Left lung (tissue), 10 donors: ENCODE data around the gene TIMM23. TPM values are rescaled to one million over a fixed set of nuclear protein-coding genes. Genes with fewer than 3 reads are reported as not detected.

Experiments used
- ATAC-seq: fragments of 200-7000 bp; cut with Tn5 transposase; one replicate; pipeline ENCODE4 v1.9.1; 2020; ENCODE audit warnings: moderate library complexity
- DNase-seq, 4 donors: peaks; one replicate each; pipeline ENCODE4 v3.0.0-alpha.2; 2013 to 2020
- H3K27ac ChIP-seq, 2 donors: fragments of 200-600 bp; sonication (generic) in 1 of 2; one replicate each; pipeline versions ENCODE4 v1.5.0 to v1.8.0; 2020 to 2021
- H3K27me3 ChIP-seq, 2 donors: fragments of 200-600 bp; sonication (generic) in 1 of 2; one replicate each; pipeline versions ENCODE4 v1.5.0 to v1.8.0; 2020 to 2021
- H3K36me3 ChIP-seq, 2 donors: fragments of 200-600 bp; sonication (generic) in 1 of 2; one replicate each; pipeline versions ENCODE4 v1.5.0 to v1.8.0; 2020 to 2021
- H3K4me1 ChIP-seq, 2 donors: fragments of 200-600 bp; one replicate each; pipeline ENCODE4 v1.8.0; 2021
- H3K4me3 ChIP-seq, 2 donors: fragments of 200-600 bp; sonication (generic) in 1 of 2; one replicate each; pipeline versions ENCODE4 v1.5.0 to v1.8.0; 2020 to 2021; ENCODE audit warnings: mild to moderate bottlenecking in 1 of 2
- H3K9me3 ChIP-seq, 2 donors: fragments of 200-600 bp; sonication (generic) in 1 of 2; one replicate each; pipeline versions ENCODE4 v1.5.0 to v1.8.0; 2020 to 2021
- intact Hi-C, 2 donors: fragments of 100-400 bp; cut with DNase I; formaldehyde crosslinking; loops; one replicate each; pipeline versions ENCODE4 v1.11.2 to v1.14.2; 2022
- polyA plus RNA-seq, 6 donors: library from polyadenylated mRNA; unstranded; fragments of 120-200 nt; gene quantifications; one replicate each; pipeline ENCODE4 v1.2.1, GENCODE V29; 2013; ENCODE audit not compliant: insufficient read length in 6 of 6
- total RNA-seq, 2 donors: library from RNA; stranded (reverse); fragmentation: NEBNext Ultra II Directional; extraction: Animal tissue kit (Norgen Biotek cat#: 25700); gene quantifications; one replicate each; pipeline ENCODE4 v1.2.1, GENCODE V29; 2021
- TF ChIP-seq, protein P1 (sequence below), 2 donors: fragments of 200-600 bp; sonication (generic) in 1 of 2; IDR thresholded peaks; one replicate each; pipeline versions ENCODE4 v1.5.0 to v1.8.0; 2021; ENCODE audit warnings: antibody characterized with exemption in 2 of 2
- donor health status: DM: no; HTN: yes; CAD: no.
- donor health status: DM: no; HTN: no; CAD: no.

TIMM23 gene
- total and polyA plus RNA-seq, 8 donors, result 42.8 to 50.1 (median 45.0) TPM

GRCh38 chr10:46033602-46034011 lies 61.3 kb downstream of the TIMM23 start:
- H3K9me3 ChIP-seq, result no peaks in the 10 kb centered on the region
- no peak overlapping the region for H3K27ac ChIP-seq
- ATAC-seq (no peak), DNase-seq (no peak)
- no peaks in the 10 kb centered on the region for H3K27me3 ChIP-seq
- intact Hi-C loops, result no loop called here
- H3K36me3 ChIP-seq, result no peaks in the 10 kb centered on the region
- TF ChIP-seq, protein P1, sequence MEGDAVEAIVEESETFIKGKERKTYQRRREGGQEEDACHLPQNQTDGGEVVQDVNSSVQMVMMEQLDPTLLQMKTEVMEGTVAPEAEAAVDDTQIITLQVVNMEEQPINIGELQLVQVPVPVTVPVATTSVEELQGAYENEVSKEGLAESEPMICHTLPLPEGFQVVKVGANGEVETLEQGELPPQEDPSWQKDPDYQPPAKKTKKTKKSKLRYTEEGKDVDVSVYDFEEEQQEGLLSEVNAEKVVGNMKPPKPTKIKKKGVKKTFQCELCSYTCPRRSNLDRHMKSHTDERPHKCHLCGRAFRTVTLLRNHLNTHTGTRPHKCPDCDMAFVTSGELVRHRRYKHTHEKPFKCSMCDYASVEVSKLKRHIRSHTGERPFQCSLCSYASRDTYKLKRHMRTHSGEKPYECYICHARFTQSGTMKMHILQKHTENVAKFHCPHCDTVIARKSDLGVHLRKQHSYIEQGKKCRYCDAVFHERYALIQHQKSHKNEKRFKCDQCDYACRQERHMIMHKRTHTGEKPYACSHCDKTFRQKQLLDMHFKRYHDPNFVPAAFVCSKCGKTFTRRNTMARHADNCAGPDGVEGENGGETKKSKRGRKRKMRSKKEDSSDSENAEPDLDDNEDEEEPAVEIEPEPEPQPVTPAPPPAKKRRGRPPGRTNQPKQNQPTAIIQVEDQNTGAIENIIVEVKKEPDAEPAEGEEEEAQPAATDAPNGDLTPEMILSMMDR (IDR thresholded peaks at IDR 0.05), result no peak
- H3K4me1 ChIP-seq, result peaks cover 10 to 21% of the 10 kb centered on the region in 2 donors
- H3K4me3 ChIP-seq, result no peak overlapping the region

GRCh38 chr10:46035923-46036849 lies 63.9 kb downstream of the TIMM23 start:
- no peaks in the 10 kb centered on the region for H3K27me3 ChIP-seq
- H3K27ac ChIP-seq, result no peak overlapping the region
- H3K9me3 ChIP-seq, result no peaks in the 10 kb centered on the region
- no peaks in the 10 kb centered on the region for H3K36me3 ChIP-seq
- TF ChIP-seq, protein P1 (IDR thresholded peaks at IDR 0.05), result no peak
- H3K4me3 ChIP-seq, result no peak overlapping the region
- H3K4me1 ChIP-seq, result peaks cover 0 to 2% of the 10 kb centered on the region in 2 donors
- DNase-seq (no peak), ATAC-seq (no peak)
- intact Hi-C loops, result no loop called here

DNA sequence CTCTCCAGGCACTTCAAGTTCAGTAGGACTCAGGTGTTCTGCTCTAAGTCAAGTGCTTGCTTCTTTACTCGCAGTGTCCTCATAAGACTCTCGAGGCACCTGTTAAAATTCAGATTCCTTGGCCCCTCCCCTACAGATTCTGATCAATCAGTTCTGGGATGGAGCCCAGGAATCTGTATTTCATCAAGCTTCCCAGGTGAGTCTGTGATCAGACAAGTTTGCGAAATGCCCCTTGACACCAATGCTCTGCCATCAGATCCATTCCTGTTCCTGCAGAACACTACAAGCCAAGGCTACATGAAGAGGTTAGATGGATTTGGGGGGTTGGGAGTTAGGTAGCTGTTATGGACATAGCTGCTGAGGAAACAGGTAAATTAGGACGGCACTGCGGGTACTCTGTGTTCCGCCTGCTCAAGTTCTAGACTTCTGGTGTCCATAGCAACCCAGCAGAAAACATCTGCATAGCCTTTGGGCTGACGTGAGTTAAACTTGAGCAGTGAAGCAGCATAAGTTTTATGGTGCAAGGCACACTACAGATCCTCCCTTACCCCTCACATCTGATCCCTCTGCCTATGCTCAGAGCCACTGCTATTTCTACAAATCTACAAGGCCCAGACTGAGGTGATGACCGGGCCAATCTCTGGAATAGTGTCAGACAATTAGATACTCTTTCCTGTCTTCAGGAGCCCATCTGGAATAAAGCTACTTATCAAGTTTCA lies 65.0 kb downstream of the TIMM23 start:
- H3K36me3 ChIP-seq, result no peaks in the 10 kb centered on the region
- intact Hi-C loops, result no loop called here
- H3K9me3 ChIP-seq, result no peaks in the 10 kb centered on the region
- ATAC-seq (no peak), DNase-seq (no peak)
- no peaks in the 10 kb centered on the region for H3K27me3 ChIP-seq
- TF ChIP-seq, protein P1 (IDR thresholded peaks at IDR 0.05), result no peak
- no peaks in the 10 kb centered on the region for H3K4me1 ChIP-seq
- no peak overlapping the region for H3K4me3 ChIP-seq
- H3K27ac ChIP-seq, result no peak overlapping the region

DNA sequence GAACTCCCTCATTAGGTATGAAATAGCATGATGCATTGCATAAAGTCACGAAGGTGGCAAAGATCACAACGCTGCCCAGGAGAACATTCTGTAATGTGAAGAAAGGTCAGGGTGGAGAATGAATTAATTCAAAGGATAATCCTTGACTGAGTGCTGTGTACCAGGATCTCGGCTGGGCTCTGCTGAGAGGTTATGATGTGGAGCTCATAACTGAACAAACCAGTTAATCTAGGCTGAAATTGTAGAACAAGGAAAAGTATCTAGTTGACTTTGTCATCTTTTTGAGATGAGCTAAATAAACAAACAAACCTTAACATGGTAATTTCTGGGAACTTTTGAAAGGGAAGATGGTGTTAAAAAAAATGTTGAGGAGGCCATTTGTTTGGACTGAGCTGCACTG lies 67.7 kb downstream of the TIMM23 start:
- Histone ChIP-seq H3K27me3 (no peaks in the 10 kb centered on the region), H3K36me3 (no peaks in the 10 kb centered on the region), H3K4me3 (no peak overlapping the region), H3K9me3 (no peaks in the 10 kb centered on the region), H3K4me1 (no peaks in the 10 kb centered on the region), H3K27ac (no peak overlapping the region)
- ATAC-seq (no peak), DNase-seq (no peak)
- TF ChIP-seq, protein P1 (IDR thresholded peaks at IDR 0.05), result no peak
- intact Hi-C loops, result no loop called here

GRCh38 chr10:46042527-46042926 lies 70.2 kb downstream of the TIMM23 start:
- H3K9me3 ChIP-seq, result no peaks in the 10 kb centered on the region
- no peaks in the 10 kb centered on the region for H3K4me1 ChIP-seq
- H3K4me3 ChIP-seq, result no peak overlapping the region
- intact Hi-C loops, result no loop called here
- TF ChIP-seq, protein P1 (IDR thresholded peaks at IDR 0.05), result no peak
- no peaks in the 10 kb centered on the region for H3K27me3 ChIP-seq
- H3K36me3 ChIP-seq, result no peaks in the 10 kb centered on the region
- no peak overlapping the region for H3K27ac ChIP-seq
- ATAC-seq (no peak), DNase-seq (no peak)
